ENCODE results near the gene ACP7. TPM values are rescaled to one million over a fixed set of nuclear protein-coding genes. Genes with fewer than 3 reads are reported as not detected.

ACP7 gene
- total and polyA plus RNA-seq, 2 of the 8 experiments (the other 6 are each of a cell fraction or from before 2014, with no cell fraction given): 0.27 to 0.50 TPM

GRCh38 chr19:39127812-39128515 is 43.8 kb downstream of the ACP7 start:
- H2BK120ac ChIP-seq (replicated peaks; ENCODE audit: low read depth, low read length): no peak overlapping the region
- 80% methylated on average over 9 of the region's 9 CpGs; no CpG with 5 or more reads in 1 of the 2 experiments for WGBS, 2 experiments (ENCODE audit: extremely low coverage in 1 of 2, insufficient coverage in 1 of 2, insufficient read length in 1 of 2, insufficient replicate concordance in 2 of 2, low coverage in 1 of 2, low lambda C conversion rate in 2 of 2, missing lambda C conversion rate in 1 of 2)
- peak overlapping the region; percentile 32; the same call in 1 of the 2 replicates for H2BK5ac ChIP-seq (ENCODE audit: low read depth, low read length)
- no peaks in the 10 kb centered on the region; the same call in 1 of the 2 replicates for H3K23me2 ChIP-seq (ENCODE audit: low read depth, low read length)
- no peak overlapping the region for H3K4me3 ChIP-seq (ENCODE audit: extremely low read depth in 1 of 4, insufficient read depth in 2 of 4, low read depth in 3 of 4, low read length in 4 of 4)
- no peak overlapping the region for H2BK12ac ChIP-seq (ENCODE audit: low read depth, low read length)
- no peaks in the 10 kb centered on the region for H3K9me3 ChIP-seq (ENCODE audit: insufficient read depth in 2 of 2, low read depth in 1 of 2, low read length in 1 of 2)
- peaks cover 18 to 69% of the 10 kb centered on the region in 2 experiments for H3K79me2 ChIP-seq (ENCODE audit: control insufficient read depth in 1 of 2, insufficient read depth in 2 of 2, low read length in 2 of 2)
- H3K23ac ChIP-seq (ENCODE audit: insufficient read length): no peak overlapping the region
- H3K79me1 ChIP-seq (ENCODE audit: low read depth, low read length): peaks cover 28% of the 10 kb centered on the region
- H3K27ac ChIP-seq (ENCODE audit: low read depth, low read length): no peak overlapping the region; the same call in 1 of the 2 replicates
- H4K20me1 ChIP-seq (replicated peaks in 1 of 2; ENCODE audit: control insufficient read depth in 1 of 2, insufficient read depth in 2 of 2, low read length in 2 of 2): peaks cover 12 to 39% of the 10 kb centered on the region in 2 experiments
- H2AFZ ChIP-seq (ENCODE audit: low read length): no peak overlapping the region
- CTCF ChIA-PET (ENCODE audit: partially characterized antibody): interaction anchor here (0.8 to 1.5 kb wide), 5 partner anchors 12 to 57 kb away, joined by 3 to 4 read pairs (median 3); no protein-coding TSS in a partner anchor
- H2AK5ac ChIP-seq (ENCODE audit: low read depth, low read length): no peak overlapping the region
- no peak overlapping the region for H4K8ac ChIP-seq (ENCODE audit: extremely low read depth, insufficient read depth, low read length)
- TF ChIP-seq CBX8 (IDR thresholded peaks at IDR 0.05; ENCODE audit: borderline replicate concordance, low read depth, low read length): no peak
- no peak for TF ChIP-seq HDAC2 (IDR thresholded peaks at IDR 0.05; ENCODE audit: borderline replicate concordance in 1 of 2, low read depth in 2 of 2, low read length in 2 of 2)
- no peak for TF ChIP-seq RNF2 (IDR thresholded peaks at IDR 0.05; ENCODE audit: borderline replicate concordance, low read depth, low read length, missing control alignments, poor library complexity, severe bottlenecking)
- TF ChIP-seq POU5F1 (IDR thresholded peaks at IDR 0.05; ENCODE audit: low read depth, low read length): no peak
- DNase-seq (ENCODE audit: low read depth in 1 of 2, low spot score in 2 of 2): no peak
- H2BK20ac ChIP-seq (ENCODE audit: low read length): no peak overlapping the region
- H2BK15ac ChIP-seq (ENCODE audit: low read length): no peak overlapping the region
- FAIRE-seq: no peak
- POLR2A ChIA-PET (ENCODE audit: partially characterized antibody): interaction anchor here (1.2 to 2.2 kb wide), 3 partner anchors 54 to 84 kb away, joined by 3 to 7 read pairs (median 5); no protein-coding TSS in a partner anchor
- H3K56ac ChIP-seq (replicated peaks; ENCODE audit: insufficient read length, low read depth, low read length): no peak overlapping the region
- no peaks in the 10 kb centered on the region for H3K27me3 ChIP-seq (replicated peaks in 1 of 4; ENCODE audit: control insufficient read depth in 3 of 4, extremely low read depth in 1 of 4, insufficient read depth in 3 of 4, low read length in 3 of 4)
- H4K5ac ChIP-seq (ENCODE audit: insufficient read length, low read depth, low read length): no peak overlapping the region
- no peaks in the 10 kb centered on the region for H3K36me3 ChIP-seq (ENCODE audit: control insufficient read depth in 2 of 4, insufficient read depth in 4 of 4, low read length in 3 of 4)
- H3K9ac ChIP-seq (replicated peaks in 1 of 4; ENCODE audit: extremely low read depth in 1 of 4, low read depth in 3 of 4, low read length in 3 of 4): no peak overlapping the region
- H4K91ac ChIP-seq (replicated peaks; ENCODE audit: insufficient read length, low read length): no peak overlapping the region
- H3K18ac ChIP-seq (ENCODE audit: extremely low read depth, low read length): no peak overlapping the region
- H3K4ac ChIP-seq (replicated peaks; ENCODE audit: insufficient read length, low read depth, low read length): no peak overlapping the region
- peak overlapping the region in 1 of 2 experiments; percentile 72; a peak in 1 of 4 replicates for H3K4me2 ChIP-seq (ENCODE audit: insufficient read depth in 1 of 2, low read depth in 2 of 2, low read length in 2 of 2)
- H3K4me1 ChIP-seq (replicated peaks in 1 of 4; ENCODE audit: control insufficient read depth in 3 of 4, insufficient read depth in 4 of 4, low read length in 3 of 4): peaks cover 0 to 31% (median 16%) of the 10 kb centered on the region in 4 experiments; a peak in 6 of 7 replicates
- H3K14ac ChIP-seq (ENCODE audit: insufficient read length): no peak overlapping the region
